Type B pancreatic cell (in vitro differentiated cells): ENCODE data around the gene DSC3. TPM values are rescaled to one million over a fixed set of nuclear protein-coding genes. Genes with fewer than 3 reads are reported as not detected.

Source experiments
- DNase-seq: peaks from one replicate; pipeline ENCODE4 v3.0.0; 2021; ENCODE audit warnings: mixed read lengths; ENCODE audit not compliant: unreplicated experiment; ENCODE audit errors: extremely low spot score
- H3K27ac Mint-ChIP-seq: 2 replicates; pipeline ENCODE4 v1.8.0; 2021; ENCODE audit warnings: mild to moderate bottlenecking, mixed read lengths
- H3K27me3 Mint-ChIP-seq: 2 replicates; pipeline ENCODE4 v1.8.0; 2021; ENCODE audit warnings: mixed read lengths
- H3K36me3 Mint-ChIP-seq: 2 replicates; pipeline ENCODE4 v1.8.0; 2021; ENCODE audit warnings: mixed read lengths
- H3K4me1 Mint-ChIP-seq: one replicate; pipeline ENCODE4 v1.8.0; 2021; ENCODE audit warnings: mixed read lengths; ENCODE audit not compliant: unreplicated experiment
- H3K4me3 Mint-ChIP-seq: 2 replicates; pipeline ENCODE4 v1.8.0; 2021; ENCODE audit warnings: mild to moderate bottlenecking, mixed read lengths
- H3K9me3 Mint-ChIP-seq: 2 replicates; pipeline ENCODE4 v1.8.0; 2021; ENCODE audit warnings: mixed read lengths
- total RNA-seq: library from RNA; stranded (reverse); gene quantifications from 2 replicates; pipeline ENCODE4 v1.2.1, GENCODE V29; 2021; ENCODE audit warnings: low replicate concordance
- TF ChIP-seq, protein P1 (sequence below): fragments of 200-600 bp; sonication (generic); conservative IDR thresholded peaks from 2 replicates; pipeline ENCODE4 v1.5.0; 2021; ENCODE audit warnings: antibody characterized with exemption, mild to moderate bottlenecking

The DSC3 gene
- total RNA-seq, 1 donor from 2014 or later, result 67.7 TPM

DNA sequence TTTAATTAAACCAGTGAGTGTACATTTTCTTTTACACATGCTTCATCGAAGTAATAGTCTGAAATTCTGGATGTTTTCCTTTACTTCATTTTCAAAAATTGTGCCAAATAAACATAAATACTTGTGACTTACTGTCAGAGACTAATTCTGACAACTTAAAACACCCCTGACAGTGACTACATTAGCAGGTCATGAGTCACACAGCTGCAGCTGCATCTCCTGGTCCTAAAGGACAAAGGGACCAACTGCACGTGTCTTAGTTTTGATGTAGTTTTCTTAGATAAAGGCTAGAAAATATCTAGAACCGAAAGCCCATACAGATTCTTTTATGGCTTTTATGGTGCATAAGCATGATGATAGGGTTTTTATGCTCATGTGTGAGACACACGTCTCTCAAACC lies 29.6 kb upstream of the DSC3 start:
- H3K4me1 Mint-ChIP-seq, result no peaks in the 10 kb centered on the region
- TF ChIP-seq, protein P1, sequence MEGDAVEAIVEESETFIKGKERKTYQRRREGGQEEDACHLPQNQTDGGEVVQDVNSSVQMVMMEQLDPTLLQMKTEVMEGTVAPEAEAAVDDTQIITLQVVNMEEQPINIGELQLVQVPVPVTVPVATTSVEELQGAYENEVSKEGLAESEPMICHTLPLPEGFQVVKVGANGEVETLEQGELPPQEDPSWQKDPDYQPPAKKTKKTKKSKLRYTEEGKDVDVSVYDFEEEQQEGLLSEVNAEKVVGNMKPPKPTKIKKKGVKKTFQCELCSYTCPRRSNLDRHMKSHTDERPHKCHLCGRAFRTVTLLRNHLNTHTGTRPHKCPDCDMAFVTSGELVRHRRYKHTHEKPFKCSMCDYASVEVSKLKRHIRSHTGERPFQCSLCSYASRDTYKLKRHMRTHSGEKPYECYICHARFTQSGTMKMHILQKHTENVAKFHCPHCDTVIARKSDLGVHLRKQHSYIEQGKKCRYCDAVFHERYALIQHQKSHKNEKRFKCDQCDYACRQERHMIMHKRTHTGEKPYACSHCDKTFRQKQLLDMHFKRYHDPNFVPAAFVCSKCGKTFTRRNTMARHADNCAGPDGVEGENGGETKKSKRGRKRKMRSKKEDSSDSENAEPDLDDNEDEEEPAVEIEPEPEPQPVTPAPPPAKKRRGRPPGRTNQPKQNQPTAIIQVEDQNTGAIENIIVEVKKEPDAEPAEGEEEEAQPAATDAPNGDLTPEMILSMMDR, result no peak
- H3K27me3 Mint-ChIP-seq, result no peaks in the 10 kb centered on the region
- no peak overlapping the region for H3K4me3 Mint-ChIP-seq
- peaks cover 42% of the 10 kb centered on the region for H3K36me3 Mint-ChIP-seq
- no peak overlapping the region for H3K27ac Mint-ChIP-seq
- H3K9me3 Mint-ChIP-seq, result no peaks in the 10 kb centered on the region
- DNase-seq, result no peak

DNA sequence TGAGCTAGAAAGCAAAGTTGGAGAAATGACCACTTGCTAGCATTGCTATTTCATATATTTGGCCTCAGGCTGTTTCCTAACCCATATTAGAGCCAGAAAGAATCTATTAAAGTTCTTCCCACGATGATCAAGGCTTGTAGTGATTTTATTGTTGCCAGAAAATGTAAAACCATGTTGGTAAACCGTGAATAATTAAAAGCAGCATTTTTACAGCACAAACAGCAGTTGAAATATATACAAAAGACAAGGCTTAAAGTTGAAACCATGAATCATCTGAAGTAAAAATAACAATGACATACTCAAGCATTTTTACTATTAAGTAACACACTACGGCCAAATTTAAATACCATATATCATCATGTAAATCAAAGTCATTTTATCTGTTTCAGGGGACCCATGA lies 27.7 kb upstream of the DSC3 start:
- no peak overlapping the region for H3K27ac Mint-ChIP-seq
- H3K9me3 Mint-ChIP-seq, result no peaks in the 10 kb centered on the region
- TF ChIP-seq, protein P1, result no peak
- no peak overlapping the region for H3K4me3 Mint-ChIP-seq
- no peaks in the 10 kb centered on the region for H3K4me1 Mint-ChIP-seq
- no peaks in the 10 kb centered on the region for H3K27me3 Mint-ChIP-seq
- no peak for DNase-seq
- H3K36me3 Mint-ChIP-seq, result peaks cover 41% of the 10 kb centered on the region

DNA sequence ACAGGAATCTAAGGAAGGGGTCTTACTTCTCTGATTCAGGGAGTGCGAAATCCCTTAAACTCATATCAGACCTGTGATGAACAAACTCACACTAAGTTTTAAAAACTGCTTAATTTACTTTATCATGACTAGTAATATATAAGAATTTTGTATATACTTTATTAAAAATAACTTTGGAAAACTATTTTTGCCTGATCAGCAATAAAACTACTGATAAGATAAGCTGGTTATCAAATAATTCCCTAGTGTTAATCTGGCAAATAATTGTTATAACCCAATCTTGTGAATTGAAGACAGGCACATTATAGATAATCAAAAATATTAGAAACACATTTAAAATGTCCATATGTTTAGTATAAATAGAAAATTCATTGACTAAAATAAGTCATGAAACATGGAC lies 23.7 kb upstream of the DSC3 start:
- H3K27me3 Mint-ChIP-seq, result no peaks in the 10 kb centered on the region
- no peak for DNase-seq
- H3K36me3 Mint-ChIP-seq, result peaks cover 27% of the 10 kb centered on the region
- H3K4me3 Mint-ChIP-seq, result no peak overlapping the region
- H3K4me1 Mint-ChIP-seq, result no peaks in the 10 kb centered on the region
- H3K9me3 Mint-ChIP-seq, result no peaks in the 10 kb centered on the region
- TF ChIP-seq, protein P1, result no peak
- H3K27ac Mint-ChIP-seq, result no peak overlapping the region

- no peaks in the 10 kb centered on the region for H3K27me3 Mint-ChIP-seq
- no peaks in the 10 kb centered on the region for H3K9me3 Mint-ChIP-seq
- H3K27ac Mint-ChIP-seq, result no peak overlapping the region
- H3K4me3 Mint-ChIP-seq, result no peak overlapping the region
- TF ChIP-seq, protein P1, result no peak
- H3K36me3 Mint-ChIP-seq, result peaks cover 25% of the 10 kb centered on the region
- no peaks in the 10 kb centered on the region for H3K4me1 Mint-ChIP-seq
- no peak for DNase-seq
These were observed 22.7 kb upstream of the DSC3 start for GRCh38 chr18:31065036-31065773.

DNA sequence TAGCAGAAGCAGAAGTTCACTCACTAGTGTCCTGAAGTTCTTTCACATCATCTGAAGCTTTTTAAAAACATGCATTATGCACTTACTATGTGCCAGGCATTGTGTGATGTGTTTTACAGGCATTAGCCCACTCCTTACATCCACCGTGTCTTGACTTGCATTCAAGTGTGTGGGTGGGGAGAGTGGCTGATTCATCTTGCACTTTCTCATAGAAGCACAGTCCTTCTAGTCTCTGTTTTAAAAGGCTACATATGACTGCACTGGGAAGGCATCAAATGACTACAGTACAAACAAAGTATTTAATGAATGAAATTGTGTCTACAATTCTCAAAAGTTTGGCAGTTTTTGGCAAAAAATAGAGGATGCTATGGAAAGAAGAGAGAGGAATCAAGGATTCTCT lies 21.6 kb upstream of the DSC3 start:
- no peak overlapping the region for H3K4me3 Mint-ChIP-seq
- H3K27ac Mint-ChIP-seq, result peak overlapping the region; percentile 40
- no peaks in the 10 kb centered on the region for H3K9me3 Mint-ChIP-seq
- TF ChIP-seq, protein P1, result no peak
- H3K27me3 Mint-ChIP-seq, result no peaks in the 10 kb centered on the region
- H3K4me1 Mint-ChIP-seq, result no peaks in the 10 kb centered on the region
- peaks cover 17% of the 10 kb centered on the region for H3K36me3 Mint-ChIP-seq
- DNase-seq, result no peak
